ENCODE data around the gene TBC1D22A. TPM values are rescaled to one million over a fixed set of nuclear protein-coding genes. Genes with fewer than 3 reads are reported as not detected.

TBC1D22A gene
- total and polyA plus RNA-seq, 2 donors (not counting 3 experiments of a cell fraction or from before 2014, with no cell fraction given), result 26.1 to 32.4 TPM

DNA sequence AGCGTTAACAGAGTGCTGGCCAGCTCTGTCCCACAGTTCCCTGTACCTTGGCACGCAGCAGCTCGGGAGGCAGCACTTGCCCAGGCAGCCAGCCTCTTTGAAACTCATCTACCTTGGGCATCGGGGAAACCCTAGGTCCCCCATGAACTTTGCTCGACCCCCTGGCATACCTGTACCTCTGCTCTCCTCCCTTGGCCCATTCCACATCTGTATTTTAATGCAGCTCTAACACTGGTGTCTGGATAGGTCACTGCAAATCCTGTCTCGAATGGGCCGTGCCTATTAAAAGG, 304.1 kb downstream of the TBC1D22A start:
- no peaks in the 10 kb centered on the region for H3K79me2 ChIP-seq (ENCODE audit: control insufficient read depth, insufficient read depth, low read length)
- dilution Hi-C loops (cut with MboI; ENCODE audit: extremely low pct_ligation_motif_present, low sequenced_read_pairs), result no loop called here
- peaks cover 6% of the 10 kb centered on the region for H3K4me1 ChIP-seq (ENCODE audit: control insufficient read depth, extremely low read depth, insufficient read depth, low read length)
- ChIA-PET POLR2A (no interaction called here), CTCF (interaction anchor here (0.7 kb wide), 1 partner anchor 12 kb away, joined by 3 read pairs; no protein-coding TSS in a partner anchor)
- no TSS peak for BruUV-seq (replicated peaks)
- no peaks in the 10 kb centered on the region for H3K27me3 ChIP-seq (ENCODE audit: control insufficient read depth in 2 of 2, insufficient read depth in 2 of 2, low read length in 2 of 2)
- H3K9me1 ChIP-seq (replicated peaks; ENCODE audit: control insufficient read depth, extremely low read depth, insufficient read depth, low read length), result no peaks in the 10 kb centered on the region
- H3K36me3 ChIP-seq (ENCODE audit: control insufficient read depth in 2 of 2, extremely low read depth in 1 of 2, insufficient read depth in 2 of 2, low read length in 2 of 2), result peaks cover 0 to 3% of the 10 kb centered on the region in 2 experiments
- no peak overlapping the region for H3K4me2 ChIP-seq (ENCODE audit: insufficient read depth, low read length)
- no peak for FAIRE-seq
- DNase-seq (ENCODE audit: low read depth, low spot score), result no peak
- H3K27ac ChIP-seq (ENCODE audit: insufficient read depth, low read depth, low read length), result no peak overlapping the region
- no peaks in the 10 kb centered on the region for H4K20me1 ChIP-seq (replicated peaks; ENCODE audit: control insufficient read depth, extremely low read depth, insufficient read depth, low read length)
- no peak overlapping the region for H3K4me3 ChIP-seq (replicated peaks in 1 of 3; ENCODE audit: insufficient read depth in 1 of 3, low read depth in 1 of 3, low read length in 3 of 3)
- no peak overlapping the region for H3K9ac ChIP-seq (replicated peaks; ENCODE audit: extremely low read depth, insufficient read depth, low read length)
- no peak overlapping the region for H2AFZ ChIP-seq (ENCODE audit: low read depth, low read length)
- intact Hi-C loops (cut with micrococcal nuclease), result no loop called here
- TF ChIP-seq FOS (IDR thresholded peaks at IDR 0.05; ENCODE audit: borderline replicate concordance, insufficient read depth, low read length), result no peak
- TF ChIP-seq GATA2 (IDR thresholded peaks at IDR 0.05; ENCODE audit: insufficient read depth, insufficient read length, low read depth, low read length), result no peak
- no peak for TF ChIP-seq MYC (IDR thresholded peaks at IDR 0.05; ENCODE audit: low read depth, low read length)
- TF ChIP-seq POLR2A (IDR thresholded peaks at IDR 0.05; ENCODE audit: low read depth, low read length), result no peak
- TF ChIP-seq, protein P1, sequence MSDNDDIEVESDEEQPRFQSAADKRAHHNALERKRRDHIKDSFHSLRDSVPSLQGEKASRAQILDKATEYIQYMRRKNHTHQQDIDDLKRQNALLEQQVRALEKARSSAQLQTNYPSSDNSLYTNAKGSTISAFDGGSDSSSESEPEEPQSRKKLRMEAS (IDR thresholded peaks at IDR 0.05; ENCODE audit: insufficient read depth, insufficient read length), result no peak
- no peak for TF ChIP-seq EZH2 (IDR thresholded peaks at IDR 0.05; ENCODE audit: borderline replicate concordance, low read depth, low read length, severe bottlenecking)
- no peaks in the 10 kb centered on the region for H3K9me3 ChIP-seq (replicated peaks; ENCODE audit: control insufficient read depth, insufficient read depth, low read length)

DNA sequence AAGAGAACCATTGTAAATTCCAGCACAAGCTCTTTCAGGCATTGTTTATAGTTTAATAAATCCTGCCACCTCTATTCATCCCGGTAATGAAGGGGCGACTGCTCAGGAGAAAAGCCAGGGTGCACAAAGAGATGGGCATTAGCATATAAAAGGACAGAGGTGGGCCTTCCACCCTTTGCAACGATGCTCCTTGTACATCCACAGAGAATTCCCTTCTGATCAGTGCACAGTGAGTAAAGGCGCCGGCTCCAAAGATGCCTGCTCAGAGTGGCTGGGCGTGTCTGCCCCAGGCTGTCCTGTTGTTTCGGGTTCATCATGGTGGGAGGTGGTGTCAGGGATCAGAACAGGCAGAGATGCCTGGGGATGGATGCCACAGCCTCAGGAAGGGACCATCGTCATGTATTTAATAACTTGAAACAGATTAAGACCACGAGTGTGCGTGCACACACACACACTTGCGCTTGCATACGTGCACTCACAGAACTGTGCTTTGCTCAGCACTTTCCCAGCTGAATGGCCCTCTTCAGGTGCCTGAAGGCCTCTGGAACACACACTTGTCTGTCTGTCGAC, 305.0 kb downstream of the TBC1D22A start:
- CTCF ChIA-PET, result no interaction called here
- TF ChIP-seq FOS (IDR thresholded peaks at IDR 0.05; ENCODE audit: borderline replicate concordance, insufficient read depth, low read length), result no peak
- no peak for TF ChIP-seq POLR2AphosphoS5 (IDR thresholded peaks at IDR 0.05; ENCODE audit: insufficient read depth, low read depth, low read length)
- TF ChIP-seq EZH2 (IDR thresholded peaks at IDR 0.05; ENCODE audit: borderline replicate concordance, low read depth, low read length, severe bottlenecking), result no peak
- TF ChIP-seq, protein P1 (IDR thresholded peaks at IDR 0.05; ENCODE audit: insufficient read depth, insufficient read length), result no peak
- TF ChIP-seq POLR2A (IDR thresholded peaks at IDR 0.05; ENCODE audit: low read depth, low read length), result no peak
- TF ChIP-seq, protein P2, sequence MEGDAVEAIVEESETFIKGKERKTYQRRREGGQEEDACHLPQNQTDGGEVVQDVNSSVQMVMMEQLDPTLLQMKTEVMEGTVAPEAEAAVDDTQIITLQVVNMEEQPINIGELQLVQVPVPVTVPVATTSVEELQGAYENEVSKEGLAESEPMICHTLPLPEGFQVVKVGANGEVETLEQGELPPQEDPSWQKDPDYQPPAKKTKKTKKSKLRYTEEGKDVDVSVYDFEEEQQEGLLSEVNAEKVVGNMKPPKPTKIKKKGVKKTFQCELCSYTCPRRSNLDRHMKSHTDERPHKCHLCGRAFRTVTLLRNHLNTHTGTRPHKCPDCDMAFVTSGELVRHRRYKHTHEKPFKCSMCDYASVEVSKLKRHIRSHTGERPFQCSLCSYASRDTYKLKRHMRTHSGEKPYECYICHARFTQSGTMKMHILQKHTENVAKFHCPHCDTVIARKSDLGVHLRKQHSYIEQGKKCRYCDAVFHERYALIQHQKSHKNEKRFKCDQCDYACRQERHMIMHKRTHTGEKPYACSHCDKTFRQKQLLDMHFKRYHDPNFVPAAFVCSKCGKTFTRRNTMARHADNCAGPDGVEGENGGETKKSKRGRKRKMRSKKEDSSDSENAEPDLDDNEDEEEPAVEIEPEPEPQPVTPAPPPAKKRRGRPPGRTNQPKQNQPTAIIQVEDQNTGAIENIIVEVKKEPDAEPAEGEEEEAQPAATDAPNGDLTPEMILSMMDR (IDR thresholded peaks at IDR 0.05; ENCODE audit: extremely low read depth in 1 of 2, insufficient read depth in 1 of 2, low read depth in 1 of 2, low read length in 2 of 2), result no peak
- no peak for TF ChIP-seq JUN (IDR thresholded peaks at IDR 0.05; ENCODE audit: borderline replicate concordance, insufficient read depth, insufficient read length, low read depth)
- TF ChIP-seq MYC (IDR thresholded peaks at IDR 0.05; ENCODE audit: low read depth, low read length), result no peak
- TF ChIP-seq GATA2 (IDR thresholded peaks at IDR 0.05; ENCODE audit: insufficient read depth, insufficient read length, low read depth, low read length), result no peak

More for the DNA sequence above, 305.0 kb downstream of the TBC1D22A start:
- H4K20me1 ChIP-seq (replicated peaks; ENCODE audit: control insufficient read depth, extremely low read depth, insufficient read depth, low read length), result no peaks in the 10 kb centered on the region
- no peak overlapping the region for H3K4me3 ChIP-seq (replicated peaks in 1 of 3; ENCODE audit: insufficient read depth in 1 of 3, low read depth in 1 of 3, low read length in 3 of 3)
- intact Hi-C loops (cut with micrococcal nuclease) (no loop called here), dilution Hi-C loops (cut with MboI; ENCODE audit: extremely low pct_ligation_motif_present, low sequenced_read_pairs) (no loop called here)
- no peak overlapping the region for H2AFZ ChIP-seq (ENCODE audit: low read depth, low read length)
- POLR2A ChIA-PET, result no interaction called here
- BruUV-seq (replicated peaks), result no TSS peak
- FAIRE-seq (no peak), DNase-seq (ENCODE audit: low read depth, low spot score) (no peak)
- H3K4me1 ChIP-seq (ENCODE audit: control insufficient read depth, extremely low read depth, insufficient read depth, low read length), result peaks cover 6% of the 10 kb centered on the region
- H3K27ac ChIP-seq (ENCODE audit: insufficient read depth, low read depth, low read length), result no peak overlapping the region
- H3K4me2 ChIP-seq (ENCODE audit: insufficient read depth, low read length), result no peak overlapping the region
- no peaks in the 10 kb centered on the region for H3K27me3 ChIP-seq (ENCODE audit: control insufficient read depth in 2 of 2, insufficient read depth in 2 of 2, low read length in 2 of 2)
- H3K36me3 ChIP-seq (ENCODE audit: control insufficient read depth in 2 of 2, extremely low read depth in 1 of 2, insufficient read depth in 2 of 2, low read length in 2 of 2), result no peaks in the 10 kb centered on the region
- H3K9me3 ChIP-seq (replicated peaks; ENCODE audit: control insufficient read depth, insufficient read depth, low read length), result no peaks in the 10 kb centered on the region
- no peaks in the 10 kb centered on the region for H3K9me1 ChIP-seq (replicated peaks; ENCODE audit: control insufficient read depth, extremely low read depth, insufficient read depth, low read length)
- no peak overlapping the region for H3K9ac ChIP-seq (replicated peaks; ENCODE audit: extremely low read depth, insufficient read depth, low read length)
- no peaks in the 10 kb centered on the region for H3K79me2 ChIP-seq (ENCODE audit: control insufficient read depth, insufficient read depth, low read length)
